HG02623 (cell line): ENCODE data around the gene FAHD1.

ENCODE experiments used
- ATAC-seq: cut with Tn5 transposase; IDR thresholded peaks from one replicate; pipeline ENCODE4 v1.9.1; 2021; ENCODE audit warnings: moderate library complexity; ENCODE audit not compliant: unreplicated experiment

The FAHD1 gene

GRCh38 chr16:1878256-1878655, 51.2 kb downstream of the FAHD1 start:
- ATAC-seq: no peak
